ENCODE measurements around the gene SLC2A5. TPM values are rescaled to one million over a fixed set of nuclear protein-coding genes. Genes with fewer than 3 reads are reported as not detected.

SLC2A5 gene
- total RNA-seq, 1 experiment from 2014 or later, result 0.70 TPM

DNA sequence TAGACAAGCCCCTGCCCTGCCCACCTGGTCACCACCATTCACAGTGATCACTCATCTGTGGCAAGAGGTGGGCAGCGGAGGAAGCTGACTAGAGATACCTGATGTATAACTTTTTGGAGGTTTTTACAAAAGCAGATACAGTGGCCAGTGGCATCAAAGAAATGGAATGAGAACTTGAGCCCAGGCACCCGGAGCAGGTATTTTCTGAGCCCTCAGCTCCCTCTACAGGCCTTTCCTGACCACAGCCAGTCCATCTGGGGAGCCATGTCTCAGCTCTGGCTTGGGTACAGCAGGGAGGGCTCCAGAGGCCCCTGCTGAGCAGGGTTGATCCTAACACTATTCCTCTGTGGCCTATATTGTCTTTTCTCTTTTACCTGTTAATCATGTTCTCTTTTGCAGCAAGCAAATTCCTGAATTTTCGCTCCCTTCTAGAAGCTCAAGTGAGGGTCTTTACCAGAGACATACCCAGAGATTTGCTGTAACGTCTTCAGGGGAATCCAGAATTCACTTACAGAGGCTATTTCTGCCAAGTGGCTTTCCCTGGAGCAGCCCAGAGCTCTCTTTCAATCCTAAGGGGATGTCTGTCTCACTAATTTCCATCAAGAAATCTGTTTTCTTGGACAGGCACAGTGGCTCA is 32.2 kb upstream of the SLC2A5 start:
- no TSS peak for BruUV-seq (replicated peaks)
- Histone ChIP-seq H3K4me3 (ENCODE audit: low read depth, low read length) (no peak overlapping the region), H3K4me1 (no peaks in the 10 kb centered on the region), H3K36me3 (ENCODE audit: control insufficient read depth, insufficient read depth, low read length) (no peaks in the 10 kb centered on the region), H3K9me3 (peaks cover 8% of the 10 kb centered on the region; the same call in 1 of the 2 replicates), H3K27me3 (replicated peaks; ENCODE audit: control insufficient read depth, insufficient read depth, low read length) (no peaks in the 10 kb centered on the region)
- CTCF ChIA-PET, result interaction anchor here (0.6 to 2.3 kb wide), 11 partner anchors 9 to 340 kb away, joined by 3 to 17 read pairs (median 4); no protein-coding TSS in a partner anchor
- Mint-ChIP-seq H3K27ac (ENCODE audit: unreplicated experiment) (no peak overlapping the region), H3K27me3 (ENCODE audit: insufficient read depth, unreplicated experiment) (no peaks in the 10 kb centered on the region), H3K4me1 (ENCODE audit: low read depth, unreplicated experiment) (no peaks in the 10 kb centered on the region), H3K36me3 (ENCODE audit: insufficient read depth, unreplicated experiment) (peaks cover 5% of the 10 kb centered on the region), H3K9me3 (ENCODE audit: unreplicated experiment) (no peaks in the 10 kb centered on the region), H3K4me3 (ENCODE audit: unreplicated experiment) (no peak overlapping the region)
- TF ChIP-seq CTCF (IDR thresholded peaks at IDR 0.05; ENCODE audit: insufficient read depth in 1 of 2, low read depth in 1 of 2, low read length in 1 of 2, severe bottlenecking in 1 of 2, unreplicated experiment in 1 of 2), result peak; percentile 44 to 78
- intact Hi-C loops (cut with micrococcal nuclease; ENCODE audit: unreplicated experiment), result loop anchor here (1.0 kb wide), 2 partner anchors 91 to 183 kb away; no protein-coding TSS in a partner anchor
- POLR2A ChIA-PET, result interaction anchor here (0.6 kb wide), 1 partner anchor 113 kb away, joined by 3 read pairs; no protein-coding TSS in a partner anchor
- DNase-seq, result peak; percentile 63 to 65

- ChIA-PET POLR2A (no interaction called here), CTCF (interaction anchor here (1.6 to 2.3 kb wide), 2 partner anchors 10 to 182 kb away, joined by 6 to 9 read pairs; no protein-coding TSS in a partner anchor)
- no peaks in the 10 kb centered on the region for H3K4me1 ChIP-seq
- H3K36me3 ChIP-seq (ENCODE audit: control insufficient read depth, insufficient read depth, low read length), result no peaks in the 10 kb centered on the region
- no peak for TF ChIP-seq CTCF (IDR thresholded peaks at IDR 0.05; ENCODE audit: insufficient read depth in 1 of 2, low read depth in 1 of 2, low read length in 1 of 2, severe bottlenecking in 1 of 2, unreplicated experiment in 1 of 2)
- H3K27ac Mint-ChIP-seq (ENCODE audit: unreplicated experiment), result no peak overlapping the region
- DNase-seq, result no peak
- no peak overlapping the region for H3K4me3 Mint-ChIP-seq (ENCODE audit: unreplicated experiment)
- intact Hi-C loops (cut with micrococcal nuclease; ENCODE audit: unreplicated experiment), result loop anchor here (1.0 kb wide), 2 partner anchors 90 to 182 kb away; no protein-coding TSS in a partner anchor
- H3K36me3 Mint-ChIP-seq (ENCODE audit: insufficient read depth, unreplicated experiment), result peaks cover 5% of the 10 kb centered on the region
- no peaks in the 10 kb centered on the region for H3K27me3 ChIP-seq (replicated peaks; ENCODE audit: control insufficient read depth, insufficient read depth, low read length)
- H3K4me3 ChIP-seq (ENCODE audit: low read depth, low read length), result no peak overlapping the region
- H3K9me3 ChIP-seq, result peaks cover 8% of the 10 kb centered on the region; the same call in 1 of the 2 replicates
- H3K4me1 Mint-ChIP-seq (ENCODE audit: low read depth, unreplicated experiment), result no peaks in the 10 kb centered on the region
- H3K9me3 Mint-ChIP-seq (ENCODE audit: unreplicated experiment), result no peaks in the 10 kb centered on the region
- BruUV-seq (replicated peaks), result no TSS peak
- H3K27me3 Mint-ChIP-seq (ENCODE audit: insufficient read depth, unreplicated experiment), result no peaks in the 10 kb centered on the region
These were observed 31.1 kb upstream of the SLC2A5 start for GRCh38 chr1:9100471-9101043.

- H3K4me1 ChIP-seq, result no peaks in the 10 kb centered on the region
- ChIA-PET CTCF (no interaction called here), POLR2A (no interaction called here)
- H3K9me3 Mint-ChIP-seq (ENCODE audit: unreplicated experiment), result peaks cover 6% of the 10 kb centered on the region
- peaks cover 12% of the 10 kb centered on the region; the same call in 1 of the 2 replicates for H3K9me3 ChIP-seq
- H3K4me1 Mint-ChIP-seq (ENCODE audit: low read depth, unreplicated experiment), result no peaks in the 10 kb centered on the region
- BruUV-seq (replicated peaks), result no TSS peak
- no peak for DNase-seq
- TF ChIP-seq CTCF (IDR thresholded peaks at IDR 0.05; ENCODE audit: insufficient read depth in 1 of 2, low read depth in 1 of 2, low read length in 1 of 2, severe bottlenecking in 1 of 2, unreplicated experiment in 1 of 2), result peak in 1 of 2 experiments; percentile 14
- no peaks in the 10 kb centered on the region for H3K27me3 Mint-ChIP-seq (ENCODE audit: insufficient read depth, unreplicated experiment)
- H3K4me3 ChIP-seq (ENCODE audit: low read depth, low read length), result no peak overlapping the region
- no peak overlapping the region for H3K4me3 Mint-ChIP-seq (ENCODE audit: unreplicated experiment)
- intact Hi-C loops (cut with micrococcal nuclease; ENCODE audit: unreplicated experiment), result no loop called here
- no peak overlapping the region for H3K27ac Mint-ChIP-seq (ENCODE audit: unreplicated experiment)
- no peaks in the 10 kb centered on the region for H3K27me3 ChIP-seq (replicated peaks; ENCODE audit: control insufficient read depth, insufficient read depth, low read length)
- H3K36me3 Mint-ChIP-seq (ENCODE audit: insufficient read depth, unreplicated experiment), result peaks cover 5% of the 10 kb centered on the region
- no peaks in the 10 kb centered on the region for H3K36me3 ChIP-seq (ENCODE audit: control insufficient read depth, insufficient read depth, low read length)
These were observed 30.1 kb upstream of the SLC2A5 start for GRCh38 chr1:9099555-9099954.
